Upper lobe of left lung (tissue), 4 donors: ENCODE data around the gene COL6A3.

Experiments
- EP300 ChIP-seq, 4 donors: sonication (generic); formaldehyde crosslinking; IDR thresholded peaks; one replicate each; pipeline ENCODE4 v1.5.1; 2017; ENCODE audit warnings: antibody characterized with exemption in 4 of 4, control low read depth in 2 of 4
- POLR2A ChIP-seq, 4 donors: fragments of 450-650 bp; IDR thresholded peaks; one replicate each; pipeline ENCODE4 v1.5.1; 2016 to 2017; ENCODE audit warnings: antibody characterized with exemption in 4 of 4, mild to moderate bottlenecking in 2 of 4
- TF ChIP-seq, protein P1 (sequence below), 6 experiments: fragments of 450-650 bp in 4 of 6; fragments of 200-600 bp in 2 of 6; sonication (generic) in 2 of 6; IDR thresholded peaks; one replicate each; pipeline ENCODE4 v1.5.1; 2016 to 2019; ENCODE audit warnings: antibody characterized with exemption in 6 of 6

DNA sequence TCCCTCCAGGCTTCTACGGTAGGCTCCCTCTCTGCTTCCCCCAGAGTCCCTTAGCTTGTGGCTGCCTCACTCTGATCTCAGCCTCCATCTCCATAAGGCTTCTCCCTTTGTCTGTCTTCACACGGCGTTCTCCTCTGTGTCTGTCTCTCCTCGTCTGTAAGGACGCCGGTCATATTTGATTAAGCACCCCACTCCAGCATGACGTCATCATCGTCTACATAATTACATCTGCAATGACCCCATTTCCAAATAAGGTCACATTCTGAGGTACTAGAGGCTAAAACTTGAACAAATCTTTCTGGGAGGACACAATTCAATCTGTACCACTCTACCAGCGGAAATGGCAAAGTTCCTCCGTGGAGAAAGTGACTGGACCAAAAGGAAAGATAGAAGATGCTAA is 8.3 kb upstream of the COL6A3 start:
- TF ChIP-seq, protein P1, sequence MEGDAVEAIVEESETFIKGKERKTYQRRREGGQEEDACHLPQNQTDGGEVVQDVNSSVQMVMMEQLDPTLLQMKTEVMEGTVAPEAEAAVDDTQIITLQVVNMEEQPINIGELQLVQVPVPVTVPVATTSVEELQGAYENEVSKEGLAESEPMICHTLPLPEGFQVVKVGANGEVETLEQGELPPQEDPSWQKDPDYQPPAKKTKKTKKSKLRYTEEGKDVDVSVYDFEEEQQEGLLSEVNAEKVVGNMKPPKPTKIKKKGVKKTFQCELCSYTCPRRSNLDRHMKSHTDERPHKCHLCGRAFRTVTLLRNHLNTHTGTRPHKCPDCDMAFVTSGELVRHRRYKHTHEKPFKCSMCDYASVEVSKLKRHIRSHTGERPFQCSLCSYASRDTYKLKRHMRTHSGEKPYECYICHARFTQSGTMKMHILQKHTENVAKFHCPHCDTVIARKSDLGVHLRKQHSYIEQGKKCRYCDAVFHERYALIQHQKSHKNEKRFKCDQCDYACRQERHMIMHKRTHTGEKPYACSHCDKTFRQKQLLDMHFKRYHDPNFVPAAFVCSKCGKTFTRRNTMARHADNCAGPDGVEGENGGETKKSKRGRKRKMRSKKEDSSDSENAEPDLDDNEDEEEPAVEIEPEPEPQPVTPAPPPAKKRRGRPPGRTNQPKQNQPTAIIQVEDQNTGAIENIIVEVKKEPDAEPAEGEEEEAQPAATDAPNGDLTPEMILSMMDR (IDR thresholded peaks at IDR 0.05): no peak
- TF ChIP-seq POLR2A (IDR thresholded peaks at IDR 0.05) (no peak), EP300 (IDR thresholded peaks at IDR 0.05) (no peak)
